HepG2 (cell line): ENCODE measurements around the gene TBCE. TPM values are rescaled to one million over a fixed set of nuclear protein-coding genes. Genes with fewer than 3 reads are reported as not detected.

Source experiments
- DZIP1 ChIP-seq: sonication (generic); formaldehyde crosslinking; IDR thresholded peaks from 2 replicates; pipeline ENCODE4 v1.5.0; 2020; ENCODE audit warnings: mild to moderate bottlenecking, missing genetic modification reagents
- HNF4A ChIP-seq: sonication (generic); formaldehyde crosslinking; IDR thresholded peaks from 2 replicates; pipeline ENCODE4 v1.4.0; 2020; ENCODE audit warnings: missing genetic modification reagents
- HOXA3 ChIP-seq: sonication (generic); formaldehyde crosslinking; IDR thresholded peaks from 2 replicates; pipeline ENCODE4 v1.5.0; 2020; ENCODE audit warnings: missing genetic modification reagents
- KDM2A ChIP-seq: sonication (generic); formaldehyde crosslinking; IDR thresholded peaks from 2 replicates; pipeline ENCODE4 v1.4.0; 2020; ENCODE audit warnings: low read depth, missing genetic modification reagents, borderline replicate concordance
- KDM5B ChIP-seq: sonication (generic); formaldehyde crosslinking; IDR thresholded peaks from 2 replicates; pipeline ENCODE4 v1.4.0; 2020; ENCODE audit warnings: missing genetic modification reagents, mild to moderate bottlenecking, borderline replicate concordance
- MAFG ChIP-seq: sonication (generic); formaldehyde crosslinking; IDR thresholded peaks from 2 replicates; pipeline ENCODE4 v1.5.1; 2020; ENCODE audit warnings: mild to moderate bottlenecking, missing genetic modification reagents
- NFYC ChIP-seq: IDR thresholded peaks from 2 replicates; pipeline ENCODE4 v1.6.1; 2016; ENCODE audit warnings: missing genetic modification reagents, missing compliant biosample characterization
- POLR2AphosphoS2 ChIP-seq: IDR thresholded peaks from 2 replicates; pipeline ENCODE4 v1.6.1; 2011; ENCODE audit warnings: low read depth, low read length, improper control_type of control experiment
- RELA ChIP-seq: sonication (generic); formaldehyde crosslinking; IDR thresholded peaks from 2 replicates; pipeline ENCODE4 v1.4.0; 2020; ENCODE audit warnings: missing genetic modification reagents
- RFXANK ChIP-seq: IDR thresholded peaks from 2 replicates; pipeline ENCODE4 v1.6.1; 2016
- ZHX2 ChIP-seq, 2 experiments: sonication (generic) in 1 of 2; formaldehyde crosslinking in 1 of 2; IDR thresholded peaks; 2 replicates each; pipeline versions ENCODE4 v1.6.1 to v1.9.0; 2014 to 2022; ENCODE audit warnings: antibody characterized with exemption in 1 of 2, borderline replicate concordance in 1 of 2, inconsistent platforms in 1 of 2, low read depth in 1 of 2, missing genetic modification reagents in 1 of 2
- ZNF124 ChIP-seq: sonication (generic); formaldehyde crosslinking; IDR thresholded peaks from 2 replicates; pipeline ENCODE4 v1.4.0; 2020; ENCODE audit warnings: missing genetic modification reagents
- ZNF256 ChIP-seq: sonication (generic); formaldehyde crosslinking; conservative IDR thresholded peaks from 2 replicates; pipeline ENCODE4 v1.4.0; 2020; ENCODE audit warnings: missing genetic modification reagents
- ZNF431 ChIP-seq: sonication (generic); formaldehyde crosslinking; IDR thresholded peaks from 2 replicates; pipeline ENCODE4 v1.9.0; 2022; ENCODE audit warnings: missing genetic modification reagents, low read depth, mild to moderate bottlenecking, borderline replicate concordance
- ZNF503 ChIP-seq: sonication (generic); formaldehyde crosslinking; IDR thresholded peaks from 2 replicates; pipeline ENCODE4 v1.4.0; 2020; ENCODE audit warnings: missing genetic modification reagents
- ZNF615 ChIP-seq: sonication (generic); formaldehyde crosslinking; IDR thresholded peaks from 2 replicates; pipeline ENCODE4 v1.5.0; 2020; ENCODE audit warnings: mild to moderate bottlenecking, missing genetic modification reagents, borderline replicate concordance
- ZNF850 ChIP-seq: sonication (generic); formaldehyde crosslinking; conservative IDR thresholded peaks from 2 replicates; pipeline ENCODE4 v1.9.0; 2021; ENCODE audit warnings: mild to moderate bottlenecking, missing genetic modification reagents
- polyA plus RNA-seq, 8 experiments: library from polyadenylated mRNA; depleted of rRNA in 3 of 8; stranded (reverse) in 7 of 8; unstranded in 1 of 8; fragments of >200 nt; fragmentation: Illumina TruSeq in 4 of 8; extraction: Trizol in 4 of 8; gene quantifications; 2 replicates each; pipeline versions ENCODE4 v1.2.1 to v1.2.3, GENCODE V29; 2011 to 2016; ENCODE audit warnings: low read depth in 4 of 8, missing spikeins in 1 of 8, mixed read lengths in 1 of 8; ENCODE audit not compliant: insufficient read depth in 1 of 8
- total RNA-seq, 5 experiments: library from RNA; depleted of rRNA; stranded (reverse); fragments of >200 nt; fragmentation: Illumina TruSeq; extraction: Trizol; gene quantifications; 2 replicates each; pipeline ENCODE4 v1.2.3, GENCODE V29; 2016; ENCODE audit warnings: low read depth in 1 of 5

The TBCE gene
- total and polyA plus RNA-seq, 2 of the 13 experiments (the other 11 are each of a cell fraction or from before 2014, with no cell fraction given) = 25.6 to 31.1 TPM

GRCh38 chr1:235367000-235367908, at the start of gene TBCE (continued):
- TF ChIP-seq ZNF503 (no peak), ZNF256 (CRISPR knock-in tag) (no peak), KDM2A (peak; percentile 80), HOXA3 (CRISPR knock-in tag) (peak; percentile 44; the same call in 1 of the 2 replicates), POLR2AphosphoS2 (no peak), DZIP1 (CRISPR knock-in tag) (no peak), HNF4A (CRISPR knock-in tag) (no peak), MAFG (CRISPR knock-in tag) (no peak), ZNF431 (CRISPR knock-in tag) (no peak), NFYC (peak; percentile 75), ZHX2 (IDR thresholded peaks at IDR 0.05; ENCODE audit: low read depth) (0 out of 2 replicates have a peak, but pooled peaks have one; percentile 52), ZHX2 (CRISPR knock-in tag; IDR thresholded peaks at IDR 0.05; ENCODE audit: borderline replicate concordance) (no peak), KDM5B (CRISPR knock-in tag) (peak; percentile 71; the same call in 1 of the 2 replicates), RFXANK (no peak), RELA (no peak), ZNF124 (CRISPR knock-in tag) (peak; percentile 31; the same call in 1 of the 2 replicates), ZNF850 (no peak), ZNF615 (peak; percentile 64; the same call in 1 of the 2 replicates)
